B cell (primary cell): Measurements from ENCODE around the gene PIGBOS1. TPM values are rescaled to one million over a fixed set of nuclear protein-coding genes. Genes with fewer than 3 reads are reported as not detected.

ENCODE experiments used
- ATAC-seq: fragments of 200-7000 bp; cut with Tn5 transposase; one replicate; pipeline ENCODE4 v1.10.0; 2021; ENCODE audit warnings: low read depth, mild to moderate bottlenecking, moderate number of reproducible peaks, moderate library complexity
- CTCF ChIA-PET: fragments of 350-600 bp; sonication (Branson Sonifier 250); formaldehyde crosslinking; loops from one replicate; lab custom pipeline; 2021; ENCODE audit warnings: antibody characterized with exemption, inconsistent platforms; lab: Charles Lee
- POLR2A ChIA-PET: fragments of 350-600 bp; sonication (Branson Sonifier 250); formaldehyde crosslinking; loops from one replicate; lab custom pipeline; 2021; ENCODE audit warnings: antibody characterized with exemption; lab: Charles Lee
- DNase-seq: peaks from one replicate; pipeline ENCODE4 v3.0.0; 2013
- H2AFZ ChIP-seq: 2 replicates; pipeline ENCODE4 v1.6.1; 2012; ENCODE audit warnings: mild to moderate bottlenecking, low read depth, low read length; ENCODE audit not compliant: insufficient read depth, poor library complexity, severe bottlenecking
- H3K27ac ChIP-seq, 2 donors: 1 replicate in 1 of 2; 2 replicates in 1 of 2; pipeline ENCODE4 v1.5.1; 2012 to 2013; ENCODE audit warnings: low read length in 2 of 2, mild to moderate bottlenecking in 2 of 2, moderate library complexity in 1 of 2
- H3K27me3 ChIP-seq, 4 experiments: fragments of 200-600 bp in 1 of 4; sonication (generic) in 1 of 4; replicated peaks in 1 of 4; 1 replicate in 2 of 4; 2 replicates in 2 of 4; pipeline versions ENCODE4 v1.6.1 to v1.7.0; 2013 to 2016; ENCODE audit warnings: low read length in 3 of 4, mild to moderate bottlenecking in 2 of 4, mixed read lengths in 1 of 4, moderate library complexity in 1 of 4; ENCODE audit not compliant: insufficient read depth in 4 of 4, control insufficient read depth in 3 of 4; ENCODE audit errors: control extremely low read depth in 1 of 4
- H3K36me3 ChIP-seq, 2 experiments: replicated peaks in 1 of 2; 1 replicate in 1 of 2; 2 replicates in 1 of 2; pipeline versions ENCODE4 v1.6.1 to v1.7.1; 2013; ENCODE audit warnings: low read length in 1 of 2; ENCODE audit not compliant: insufficient read depth in 2 of 2, control insufficient read depth in 1 of 2; ENCODE audit errors: control extremely low read depth in 1 of 2, extremely low read depth in 1 of 2
- H3K4me1 ChIP-seq, 2 donors: fragments of 200-600 bp in 1 of 2; sonication (generic) in 1 of 2; 1 replicate in 1 of 2; 2 replicates in 1 of 2; pipeline versions ENCODE4 v1.5.1 to v1.6.1; 2013 to 2017; ENCODE audit warnings: low read length in 2 of 2; ENCODE audit not compliant: control insufficient read depth in 2 of 2, insufficient read depth in 2 of 2
- H3K4me2 ChIP-seq: replicated peaks from 2 replicates; pipeline ENCODE3; 2012; ENCODE audit warnings: mild to moderate bottlenecking, low read depth, low read length; ENCODE audit not compliant: poor library complexity, severe bottlenecking
- H3K4me3 ChIP-seq, 5 experiments: fragments of 200-600 bp in 1 of 5; sonication (generic) in 1 of 5; 1 replicate in 3 of 5; 2 replicates in 2 of 5; pipeline versions ENCODE4 v1.5.1 to v1.7.0; 2011 to 2016; ENCODE audit warnings: low read length in 4 of 5, mild to moderate bottlenecking in 4 of 5, low read depth in 2 of 5, control low read depth in 1 of 5, moderate library complexity in 1 of 5; ENCODE audit not compliant: insufficient read depth in 1 of 5; ENCODE audit errors: control extremely low read depth in 1 of 5, extremely low read depth in 1 of 5
- H3K79me2 ChIP-seq: fragments of 200-600 bp; sonication (generic); one replicate; pipeline ENCODE4 v1.6.0; 2016; ENCODE audit warnings: low read length; ENCODE audit not compliant: control insufficient read depth, insufficient read depth
- H3K9ac ChIP-seq: fragments of 200-600 bp; sonication (generic); 2 replicates; pipeline ENCODE4 v1.6.1; 2017; ENCODE audit warnings: mild to moderate bottlenecking, low read length, moderate library complexity
- H3K9me3 ChIP-seq, 3 donors: one replicate each; pipeline versions ENCODE4 v1.6.1 to v1.7.1; 2013; ENCODE audit warnings: low read length in 2 of 3; ENCODE audit not compliant: control insufficient read depth in 2 of 3, insufficient read depth in 1 of 3; ENCODE audit errors: control extremely low read depth in 1 of 3
- H4K20me1 ChIP-seq: 2 replicates; pipeline ENCODE4 v1.6.0; 2012; ENCODE audit warnings: mild to moderate bottlenecking, low read length; ENCODE audit not compliant: insufficient read depth, control insufficient read depth, poor library complexity, severe bottlenecking
- H3K27ac Mint-ChIP-seq: one replicate; pipeline ENCODE4 v1.8.0; 2021; ENCODE audit warnings: mixed read lengths
- H3K27me3 Mint-ChIP-seq: one replicate; pipeline ENCODE4 v1.8.0; 2021; ENCODE audit warnings: mixed read lengths
- H3K4me1 Mint-ChIP-seq: one replicate; pipeline ENCODE4 v1.8.0; 2021; ENCODE audit warnings: mixed read lengths
- H3K4me3 Mint-ChIP-seq: one replicate; pipeline ENCODE4 v1.8.0; 2021; ENCODE audit warnings: mixed read lengths
- H3K9me3 Mint-ChIP-seq: one replicate; pipeline ENCODE4 v1.8.0; 2022; ENCODE audit warnings: mixed read lengths; ENCODE audit not compliant: insufficient read depth
- CTCF ChIP-seq: fragments of 200-600 bp; IDR thresholded peaks from one replicate; pipeline ENCODE4 v1.8.0; 2022; ENCODE audit warnings: antibody characterized with exemption, mild to moderate bottlenecking
- EZH2 ChIP-seq: IDR thresholded peaks from 2 replicates; pipeline ENCODE4 v1.6.1; 2012; ENCODE audit warnings: borderline replicate concordance, low read depth, mild to moderate bottlenecking, moderate library complexity, low read length; ENCODE audit not compliant: insufficient read depth, poor library complexity, severe bottlenecking
- WGBS: methylation state at CpG from one replicate; pipeline ENCODE4 v1.1.5; 2013; ENCODE audit warnings: missing lambda C conversion rate; ENCODE audit not compliant: insufficient coverage; 5-methylcytosine and 5-hydroxymethylcytosine counted together
- intact Hi-C: fragments of 100-400 bp; cut with micrococcal nuclease; formaldehyde crosslinking; loops from one replicate; pipeline ENCODE4 v1.10.0; 2022
- polyA plus RNA-seq: library from polyadenylated mRNA; depleted of rRNA; stranded (reverse); fragments of >200 nt; gene quantifications from 2 replicates; pipeline ENCODE4 v1.2.3, GENCODE V29; 2012
- total RNA-seq, 2 donors: library from RNA; stranded (reverse); fragments of 120-200 nt in 1 of 2; gene quantifications; 1 replicate in 1 of 2; 2 replicates in 1 of 2; pipeline versions ENCODE4 v1.2.3 to v1.2.4, GENCODE V29; 2013 to 2022

Gene PIGBOS1
- total and polyA plus RNA-seq, 2 donors (not counting 1 experiment from before 2014, with no cell fraction given), result 15.4 to 16.4 TPM

GRCh38 chr15:55361048-55361447 is 42.1 kb upstream of the PIGBOS1 start:
- Mint-ChIP-seq H3K27me3 (no peaks in the 10 kb centered on the region), H3K27ac (no peak overlapping the region), H3K9me3 (no peaks in the 10 kb centered on the region), H3K4me1 (peaks cover 2% of the 10 kb centered on the region), H3K4me3 (no peak overlapping the region)
- Histone ChIP-seq H3K27ac (no peak overlapping the region), H3K9ac (no peak overlapping the region), H3K36me3 (peaks cover 3 to 17% of the 10 kb centered on the region in 2 experiments), H3K4me1 (no peaks in the 10 kb centered on the region), H3K4me2 (no peak overlapping the region), H3K27me3 (no peaks in the 10 kb centered on the region), H3K79me2 (no peaks in the 10 kb centered on the region), H2AFZ (no peak overlapping the region), H3K4me3 (no peak overlapping the region), H4K20me1 (no peaks in the 10 kb centered on the region), H3K9me3 (no peaks in the 10 kb centered on the region)
- intact Hi-C loops, result no loop called here
- ATAC-seq (no peak), DNase-seq (no peak)
- ChIA-PET POLR2A (no interaction called here), CTCF (interaction anchor here (0.6 to 0.9 kb wide), 2 partner anchors 75 to 773 kb away, joined by 3 to 4 read pairs; no protein-coding TSS in a partner anchor)
- no CpG with 5 or more reads among the region's 10 CpGs for WGBS
- TF ChIP-seq EZH2, result no peak
- TF ChIP-seq CTCF, result no peak

- Histone ChIP-seq H3K36me3 (peaks cover 3 to 17% of the 10 kb centered on the region in 2 experiments), H3K4me2 (no peak overlapping the region), H4K20me1 (no peaks in the 10 kb centered on the region), H3K9ac (no peak overlapping the region), H2AFZ (no peak overlapping the region), H3K9me3 (no peaks in the 10 kb centered on the region), H3K4me1 (no peaks in the 10 kb centered on the region), H3K79me2 (no peaks in the 10 kb centered on the region), H3K27me3 (no peaks in the 10 kb centered on the region), H3K4me3 (no peak overlapping the region), H3K27ac (peak overlapping the region in 1 of 2 donors; percentile 32)
- Mint-ChIP-seq H3K27ac (no peak overlapping the region), H3K4me1 (peaks cover 2% of the 10 kb centered on the region), H3K4me3 (no peak overlapping the region), H3K27me3 (no peaks in the 10 kb centered on the region), H3K9me3 (no peaks in the 10 kb centered on the region)
- ATAC-seq (no peak), DNase-seq (no peak)
- whole genome bisulfite sequencing, result 13% methylated on average over 2 of the region's 6 CpGs
- intact Hi-C loops, result no loop called here
- ChIA-PET POLR2A (no interaction called here), CTCF (interaction anchor here (0.9 kb wide), 1 partner anchor 75 kb away, joined by 4 read pairs; no protein-coding TSS in a partner anchor)
- TF ChIP-seq EZH2, result no peak
- no peak for TF ChIP-seq CTCF
Measured at GRCh38 chr15:55360256-55360655, 41.3 kb upstream of the PIGBOS1 start.
